Neutrophil (primary cell): ENCODE results near the gene IPO9.

Experiments
- H3K27ac ChIP-seq: fragments of 200-600 bp; sonication (generic); 2 replicates; pipeline ENCODE4 v1.5.1; 2016; ENCODE audit warnings: mild to moderate bottlenecking, moderate library complexity
- H3K27me3 ChIP-seq: fragments of 200-600 bp; sonication (generic); 2 replicates; pipeline ENCODE4 v1.6.0; 2016; ENCODE audit warnings: mild to moderate bottlenecking
- H3K36me3 ChIP-seq: fragments of 200-600 bp; sonication (generic); 2 replicates; pipeline ENCODE4 v1.5.1; 2017
- H3K4me1 ChIP-seq, 2 experiments: fragments of 200-600 bp in 1 of 2; sonication (generic) in 1 of 2; 1 replicate in 1 of 2; 2 replicates in 1 of 2; pipeline versions ENCODE4 v1.5.1 to v1.6.1; 2013 to 2016; ENCODE audit warnings: low read depth in 1 of 2, low read length in 1 of 2, mild to moderate bottlenecking in 1 of 2, moderate library complexity in 1 of 2; ENCODE audit not compliant: control insufficient read depth in 1 of 2, insufficient read depth in 1 of 2
- H3K4me3 ChIP-seq, 2 experiments: fragments of 200-600 bp in 1 of 2; sonication (generic) in 1 of 2; 1 replicate in 1 of 2; 2 replicates in 1 of 2; pipeline ENCODE4 v1.5.1; 2013 to 2016; ENCODE audit warnings: low read depth in 1 of 2, low read length in 1 of 2, mild to moderate bottlenecking in 1 of 2, moderate library complexity in 1 of 2
- H3K9me3 ChIP-seq: fragments of 200-600 bp; sonication (generic); 2 replicates; pipeline ENCODE4 v1.5.1; 2016
- CTCF ChIP-seq: fragments of 200-600 bp; sonication (generic); IDR thresholded peaks from 2 replicates; pipeline ENCODE4 v1.5.1; 2016; ENCODE audit warnings: antibody characterized with exemption

IPO9 gene

GRCh38 chr1:201828820-201829774 lies at the start of gene IPO9:
Gene IPO9, plus strand, starts transcription at chr1:201829157. Its CDS starts 53 bp downstream, at chr1:201829210.
- H3K4me1 ChIP-seq: peaks cover 10% of the 10 kb centered on the region in 2 experiments
- H3K4me3 ChIP-seq: peak within 1 kb of the TSS; percentile 88 to 90
- no peaks in the 10 kb centered on the region for H3K27me3 ChIP-seq
- peak; percentile 97 for TF ChIP-seq CTCF
- peak within 1 kb of the TSS; percentile 88 for H3K27ac ChIP-seq
- no peaks in the 10 kb centered on the region for H3K9me3 ChIP-seq
- no peaks in the 10 kb centered on the region for H3K36me3 ChIP-seq

- H3K36me3 ChIP-seq: no peaks in the 10 kb centered on the region
Measured at GRCh38 chr1:201779351-201779880, 49.5 kb upstream of the IPO9 start.

GRCh38 chr1:201780952-201781351 lies 48.0 kb upstream of the IPO9 start:
- TF ChIP-seq CTCF: no peak

More at GRCh38 chr1:201779351-201779880, 49.5 kb upstream of the IPO9 start:
- no peaks in the 10 kb centered on the region for H3K27me3 ChIP-seq
- H3K4me3 ChIP-seq: no peak overlapping the region
- H3K27ac ChIP-seq: no peak overlapping the region
- TF ChIP-seq CTCF: no peak
- no peaks in the 10 kb centered on the region for H3K4me1 ChIP-seq
- no peaks in the 10 kb centered on the region for H3K9me3 ChIP-seq

GRCh38 chr1:201781437-201781836 lies 47.5 kb upstream of the IPO9 start:
- H3K27ac ChIP-seq: no peak overlapping the region
- no peaks in the 10 kb centered on the region for H3K4me1 ChIP-seq
- TF ChIP-seq CTCF: no peak
- no peaks in the 10 kb centered on the region for H3K36me3 ChIP-seq
- H3K4me3 ChIP-seq: no peak overlapping the region
- no peaks in the 10 kb centered on the region for H3K9me3 ChIP-seq
- no peaks in the 10 kb centered on the region for H3K27me3 ChIP-seq

More at GRCh38 chr1:201780952-201781351, 48.0 kb upstream of the IPO9 start:
- no peaks in the 10 kb centered on the region for H3K27me3 ChIP-seq
- no peak overlapping the region for H3K4me3 ChIP-seq
- H3K9me3 ChIP-seq: no peaks in the 10 kb centered on the region
- no peak overlapping the region for H3K27ac ChIP-seq
- H3K4me1 ChIP-seq: no peaks in the 10 kb centered on the region
- H3K36me3 ChIP-seq: no peaks in the 10 kb centered on the region

- no peak overlapping the region for H3K27ac ChIP-seq
- H3K27me3 ChIP-seq: no peaks in the 10 kb centered on the region
- H3K4me1 ChIP-seq: no peaks in the 10 kb centered on the region
- no peak for TF ChIP-seq CTCF
- no peaks in the 10 kb centered on the region for H3K36me3 ChIP-seq
- H3K9me3 ChIP-seq: no peaks in the 10 kb centered on the region
- H3K4me3 ChIP-seq: no peak overlapping the region
Measured at GRCh38 chr1:201782353-201782752, 46.6 kb upstream of the IPO9 start.
